NCI-H2029 (cell line): ENCODE measurements around the gene SCART1.
"Not testable (repeated sequence)": the region's sequence is repeated elsewhere in the genome, so short reads cannot be mapped to it uniquely, and the experiment has no call there.

Source experiments
- DNase-seq: peaks from one replicate; lab custom pipeline; 2025; lab: John Stamatoyannopoulos, UW

Gene SCART1

DNA sequence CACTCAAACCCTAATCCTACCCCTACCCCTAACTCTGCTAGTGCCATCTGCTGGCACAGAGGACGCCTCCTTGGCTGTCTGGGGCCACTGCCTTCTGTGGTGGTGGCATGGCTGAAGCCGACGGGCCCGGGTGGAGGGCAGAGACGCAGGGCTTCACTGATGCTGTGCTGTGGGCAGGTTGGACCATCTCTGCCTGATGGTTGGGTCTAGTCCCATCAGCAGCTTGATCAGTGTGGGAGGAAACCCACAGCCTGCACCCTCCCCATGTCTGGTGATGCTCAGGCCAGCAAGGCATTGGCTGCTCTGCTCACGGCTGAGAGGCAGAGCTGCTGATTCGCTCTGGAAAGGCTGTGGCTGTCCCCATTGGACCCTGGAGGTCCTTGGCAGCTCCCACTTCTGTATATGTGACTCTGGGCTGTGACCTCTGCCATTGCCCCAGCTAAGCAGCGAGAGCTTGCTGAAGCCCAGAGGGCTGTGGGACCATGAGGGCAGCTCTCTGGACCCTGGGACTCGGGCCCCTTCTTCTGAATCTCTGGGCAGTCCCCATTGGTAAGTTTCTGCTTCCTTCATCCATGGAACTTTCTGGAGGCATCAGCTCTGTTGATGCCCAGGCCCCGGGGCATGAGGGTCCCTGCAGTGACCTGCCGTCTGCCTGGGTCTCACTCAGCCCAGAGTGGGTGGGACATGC lies at the start of gene SCART1:
Gene SCART1 (plus strand): TSS at position 430 of the 688 bp plus-strand sequence. CDS start 53 bp downstream, at position 483.
- no peak for DNase-seq

GRCh38 chr10:133405272-133405671 lies 48.5 kb upstream of the SCART1 start:
- no peak for DNase-seq

- no peak for DNase-seq
Measured at GRCh38 chr10:133405844-133406527, 47.8 kb upstream of the SCART1 start.

GRCh38 chr10:133411523-133412380 lies 42.0 kb upstream of the SCART1 start:
- no peak for DNase-seq

DNA sequence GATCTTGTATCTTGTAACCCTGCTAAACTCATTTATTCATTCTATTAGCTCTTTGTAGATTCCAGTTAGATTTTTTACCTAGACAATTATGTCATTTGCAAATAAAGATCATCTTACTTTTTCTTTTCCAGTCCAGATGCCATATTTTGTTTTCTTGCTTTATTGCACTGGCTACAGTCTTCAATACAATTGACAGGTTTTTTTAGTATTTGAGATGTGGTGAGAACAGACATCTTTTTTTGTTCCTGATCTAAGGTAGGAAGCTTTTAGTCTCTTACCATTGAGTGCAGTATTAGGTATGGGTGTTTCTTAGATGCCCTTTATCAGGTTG lies 41.4 kb upstream of the SCART1 start:
- DNase-seq, result no peak

DNA sequence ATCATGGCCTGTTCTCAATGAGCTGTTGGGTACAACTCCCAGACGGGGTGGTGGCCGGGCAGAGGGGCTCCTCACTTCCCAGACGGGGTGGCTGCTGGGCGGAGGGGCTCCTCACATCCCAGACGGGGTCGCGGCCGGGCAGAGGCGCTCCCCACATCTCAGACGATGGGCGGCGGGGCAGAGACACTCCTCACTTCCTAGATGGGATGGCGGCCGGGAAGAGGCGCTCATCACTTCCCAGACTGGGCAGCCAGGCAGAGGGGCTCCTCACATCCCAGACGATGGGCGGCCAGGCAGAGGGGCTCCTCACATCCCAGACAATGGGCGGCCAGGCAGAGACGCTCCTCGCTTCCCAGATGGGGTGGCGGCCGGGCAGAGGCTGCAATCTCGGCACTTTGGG lies 39.3 kb upstream of the SCART1 start:
- DNase-seq, result not testable (repeated sequence)

DNA sequence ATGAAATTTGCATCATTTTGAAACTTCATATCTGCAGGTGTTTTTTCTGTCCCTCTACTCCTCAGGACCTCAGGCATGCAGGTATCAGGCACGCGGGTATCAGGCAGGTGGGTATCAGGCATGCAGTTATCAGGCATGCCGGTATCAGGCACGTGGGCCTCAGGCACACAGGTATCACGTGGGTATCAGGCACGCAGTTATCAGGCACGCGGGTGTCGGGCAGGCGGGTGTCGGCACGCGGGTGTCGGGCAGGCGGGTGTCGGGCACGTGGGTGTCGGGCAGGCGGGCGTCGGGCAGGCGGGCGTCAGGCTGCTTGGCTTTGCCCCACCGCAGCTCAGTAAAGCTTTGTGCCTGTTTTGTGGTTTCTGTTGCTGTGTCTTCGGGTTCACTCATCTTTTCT lies 38.0 kb upstream of the SCART1 start:
- DNase-seq, result no peak

- no peak for DNase-seq
Measured at GRCh38 chr10:133418289-133418993, 35.3 kb upstream of the SCART1 start.

DNA sequence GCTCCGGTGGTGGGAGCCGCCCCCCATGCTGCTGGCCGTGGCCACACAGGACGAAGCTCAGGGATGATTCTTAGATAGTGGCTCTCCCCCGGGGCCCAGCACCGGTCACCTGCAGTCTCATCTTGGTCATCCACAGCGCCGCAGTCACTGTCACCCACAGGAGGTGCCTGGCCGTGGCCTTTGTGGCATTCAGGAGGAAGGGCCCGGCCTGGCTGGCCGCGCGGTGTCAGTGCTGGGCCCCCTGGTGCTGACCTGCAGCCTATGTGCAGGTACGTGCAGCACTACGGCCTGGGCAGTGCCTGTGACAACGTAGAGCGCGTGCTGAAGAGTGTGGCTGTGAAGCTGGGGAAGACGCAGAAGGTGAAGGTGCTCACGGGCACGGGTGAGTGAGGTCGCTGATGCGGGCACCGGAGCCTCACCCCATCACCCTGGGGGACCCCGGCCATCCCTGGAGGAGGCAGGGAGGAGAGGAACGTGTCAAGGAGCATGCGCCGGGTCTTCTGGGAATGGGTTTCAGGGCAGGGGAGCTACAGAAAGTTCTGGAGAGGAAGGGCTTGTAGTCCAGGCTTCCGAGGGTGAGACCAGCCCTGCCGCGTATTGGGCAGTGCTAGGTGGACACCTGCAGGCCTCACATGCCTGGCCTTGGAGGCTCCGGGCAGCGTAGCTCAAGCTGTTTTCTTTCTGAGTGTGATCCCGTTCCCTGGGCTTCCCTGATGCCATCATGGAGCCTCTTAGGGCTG lies 34.4 kb upstream of the SCART1 start:
- DNase-seq, result no peak

GRCh38 chr10:133420028-133420427 lies 33.7 kb upstream of the SCART1 start:
- DNase-seq, result no peak

- no peak for DNase-seq
Measured at GRCh38 chr10:133420579-133420978, 33.2 kb upstream of the SCART1 start.

DNA sequence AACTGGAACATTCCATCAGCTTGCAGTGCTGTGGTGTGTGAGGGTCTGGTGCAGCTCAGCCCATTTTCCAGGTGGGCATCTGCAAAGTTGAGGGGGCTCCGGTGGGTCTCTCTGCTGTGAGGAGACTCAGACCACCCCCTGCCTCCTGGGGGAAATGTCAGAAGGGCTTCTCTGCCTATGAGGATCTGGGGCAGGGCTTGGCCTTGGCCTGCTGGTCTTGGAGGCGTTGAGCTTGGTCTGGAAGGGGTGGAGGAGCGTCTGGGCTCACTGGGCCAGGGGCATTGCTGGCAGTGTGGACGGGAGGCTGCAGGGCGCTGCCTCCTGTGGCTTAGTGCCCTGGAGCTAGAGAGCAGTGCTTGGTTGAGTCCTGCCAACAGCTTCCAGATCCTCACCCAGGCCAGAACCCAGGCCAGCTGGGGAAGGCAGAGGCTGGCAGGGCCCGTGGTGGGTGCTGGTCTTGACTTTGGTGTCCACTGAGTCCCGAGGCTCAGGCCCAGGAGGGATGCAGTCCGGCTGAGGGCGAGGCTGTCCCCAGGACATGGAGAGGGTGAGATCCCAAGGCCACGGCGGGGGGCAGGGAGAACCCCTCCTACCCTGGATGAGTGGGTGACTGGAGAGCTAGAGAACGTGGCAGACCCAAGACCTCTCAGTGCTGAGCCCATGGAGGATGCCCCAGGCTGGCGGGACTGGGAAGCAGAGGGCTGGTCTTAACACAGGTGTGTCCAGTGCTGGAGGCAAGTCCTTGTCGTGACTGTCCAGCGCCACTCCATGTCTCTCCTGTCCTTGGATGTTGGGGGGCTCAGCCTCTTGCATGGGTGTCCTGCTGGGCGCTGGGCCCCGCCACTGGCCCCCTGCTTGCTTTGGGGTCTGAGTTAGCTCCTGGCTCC lies 32.2 kb upstream of the SCART1 start:
- DNase-seq, result no peak

GRCh38 chr10:133422223-133422806 lies 31.4 kb upstream of the SCART1 start:
- DNase-seq, result no peak

DNA sequence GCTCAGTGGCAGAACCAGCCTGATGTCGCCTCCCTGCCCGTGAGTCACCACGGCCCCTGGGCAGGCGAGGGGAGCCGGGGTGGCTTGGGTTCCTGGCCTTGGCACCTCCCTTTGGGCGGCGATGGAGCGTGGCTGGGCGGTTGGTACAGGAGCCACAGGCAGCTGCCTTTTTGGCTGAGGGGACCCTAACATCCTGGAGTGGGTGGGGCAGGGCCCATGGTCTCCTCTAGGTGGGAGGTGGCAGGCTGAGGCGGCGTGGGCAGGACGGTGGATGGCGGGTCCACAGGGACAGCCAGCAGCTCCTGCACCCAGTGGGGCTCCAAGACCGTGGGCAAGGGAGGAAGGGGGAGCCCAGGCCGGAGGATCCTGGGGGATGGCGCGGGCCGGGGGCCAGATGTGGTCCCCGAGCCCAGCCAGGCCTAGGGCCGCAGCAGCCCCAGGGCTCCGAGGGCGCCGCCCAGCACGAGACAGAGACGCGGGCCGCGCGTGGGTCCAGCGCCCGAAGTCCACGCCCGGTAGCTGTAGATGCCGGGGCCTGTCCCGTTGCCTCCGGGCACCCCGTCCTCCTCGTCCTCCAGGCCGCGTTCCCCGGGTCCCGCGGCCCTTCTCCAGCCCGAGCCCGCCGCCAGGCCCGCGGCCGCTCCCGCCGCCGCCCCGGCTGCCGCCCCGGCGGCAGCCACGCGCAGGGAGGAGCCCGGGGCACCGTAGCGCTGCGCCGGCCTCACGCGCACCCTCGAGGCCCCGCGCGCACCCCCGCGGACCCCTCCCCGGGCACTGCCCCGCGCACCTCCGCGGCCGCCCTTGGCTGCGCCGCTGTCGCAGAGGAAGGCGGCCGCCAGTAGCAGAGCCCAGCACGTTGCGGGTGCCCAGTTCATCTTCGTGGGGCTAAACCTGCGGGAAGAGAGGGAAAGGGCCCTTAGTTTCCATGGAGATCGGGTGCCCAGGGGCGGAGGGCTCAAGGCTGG lies 30.7 kb upstream of the SCART1 start:
- no peak for DNase-seq

DNA sequence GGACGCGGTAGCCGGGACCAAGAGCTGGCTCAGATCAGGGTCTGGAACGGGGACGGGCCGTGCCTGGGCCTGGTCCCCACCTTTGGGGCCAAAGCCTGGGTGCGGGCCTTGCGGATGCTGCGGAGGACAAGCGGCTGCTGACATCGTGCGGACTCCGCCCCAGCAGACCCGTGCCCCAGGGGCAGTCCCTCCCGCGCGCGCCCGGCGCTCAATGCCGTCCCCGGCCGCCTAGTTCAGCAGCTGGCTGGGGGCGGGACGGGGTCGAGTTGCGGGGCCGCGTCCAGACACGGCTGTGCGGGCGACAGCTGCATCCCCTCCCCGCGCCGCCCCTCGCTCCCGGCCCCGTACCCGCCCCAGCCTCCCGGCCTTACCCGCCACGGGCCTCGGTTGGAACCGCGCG lies 29.6 kb upstream of the SCART1 start:
- not testable (repeated sequence) for DNase-seq

- DNase-seq, result not testable (repeated sequence)
Measured at GRCh38 chr10:133424601-133425000, 29.1 kb upstream of the SCART1 start, which contains the start of gene SPRN. SPRN (minus strand) TSS chr10:133424625; CDS start chr10:133423681, 944 bp downstream.

DNA sequence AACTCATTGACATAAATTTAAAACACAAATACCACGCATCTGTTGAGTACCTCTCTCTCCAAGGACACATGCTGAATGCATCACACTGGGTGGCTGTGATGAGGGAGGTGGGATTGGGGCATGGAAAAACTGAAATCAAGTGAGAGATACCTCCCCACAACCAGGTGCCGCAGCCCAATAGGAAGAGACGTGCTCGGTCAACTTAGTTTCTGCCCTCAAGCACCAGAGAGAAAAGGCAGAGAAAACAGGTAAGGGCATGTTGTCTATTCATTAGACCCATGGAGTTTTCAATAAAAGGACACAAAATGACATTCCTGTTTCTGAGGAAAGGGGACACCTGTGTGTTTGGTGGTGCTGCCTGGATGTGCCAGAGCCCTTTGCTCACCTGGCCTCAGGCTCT lies 24.2 kb upstream of the SCART1 start:
- not testable (repeated sequence) for DNase-seq

GRCh38 chr10:133431888-133432613 lies 21.7 kb upstream of the SCART1 start:
- DNase-seq, result not testable (repeated sequence)
